Measurements from ENCODE around the gene EPYC.

DNA sequence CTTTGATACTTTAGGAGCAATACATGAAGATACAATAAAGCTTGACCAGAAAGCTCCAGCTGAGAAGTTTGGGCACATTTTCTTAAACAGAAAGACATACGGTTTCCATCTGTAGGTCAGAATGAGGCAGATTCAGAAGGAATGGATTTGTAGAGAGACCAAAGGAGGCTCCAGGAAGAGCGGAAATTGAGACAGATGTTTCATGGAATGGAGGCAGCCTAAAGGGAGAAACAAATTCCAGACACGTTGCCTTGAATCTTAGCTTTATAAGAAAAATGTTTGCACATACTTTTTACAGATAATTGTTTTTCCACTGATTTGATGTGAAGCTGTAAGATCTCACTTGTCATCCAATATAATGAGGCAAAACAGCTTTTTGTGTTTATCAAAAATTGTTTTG is 24.8 kb downstream of the EPYC start:
- TF ChIP-seq CTCF (IDR thresholded peaks at IDR 0.05), result no peak
- no peak for TF ChIP-seq POLR2A (IDR thresholded peaks at IDR 0.05)
